Keratinocyte (primary cell): ENCODE results near the gene ZIC2.
A peak's percentile ranks its signal among the peaks of the same experiment; 100 is the strongest.

Source experiments
- EZH2 ChIP-seq: IDR thresholded peaks from one replicate; pipeline ENCODE4 v1.6.1; 2012; ENCODE audit warnings: inconsistent platforms, mild to moderate bottlenecking, low read length, moderate library complexity
- TF ChIP-seq, protein P1 (sequence below), 3 experiments: IDR thresholded peaks in 1 of 3; conservative IDR thresholded peaks in 1 of 3; optimal IDR thresholded peaks in 1 of 3; 2 replicates in 2 of 3; 3 replicates in 1 of 3; pipeline versions ENCODE3 to v1.5.1; 2011; ENCODE audit warnings: low read length in 3 of 3, mild to moderate bottlenecking in 3 of 3, moderate library complexity in 2 of 3, control low read depth in 1 of 3, inconsistent platforms in 1 of 3; ENCODE audit not compliant: insufficient read depth in 2 of 3; ENCODE audit errors: extremely low read depth in 1 of 3

- TF ChIP-seq, protein P1, sequence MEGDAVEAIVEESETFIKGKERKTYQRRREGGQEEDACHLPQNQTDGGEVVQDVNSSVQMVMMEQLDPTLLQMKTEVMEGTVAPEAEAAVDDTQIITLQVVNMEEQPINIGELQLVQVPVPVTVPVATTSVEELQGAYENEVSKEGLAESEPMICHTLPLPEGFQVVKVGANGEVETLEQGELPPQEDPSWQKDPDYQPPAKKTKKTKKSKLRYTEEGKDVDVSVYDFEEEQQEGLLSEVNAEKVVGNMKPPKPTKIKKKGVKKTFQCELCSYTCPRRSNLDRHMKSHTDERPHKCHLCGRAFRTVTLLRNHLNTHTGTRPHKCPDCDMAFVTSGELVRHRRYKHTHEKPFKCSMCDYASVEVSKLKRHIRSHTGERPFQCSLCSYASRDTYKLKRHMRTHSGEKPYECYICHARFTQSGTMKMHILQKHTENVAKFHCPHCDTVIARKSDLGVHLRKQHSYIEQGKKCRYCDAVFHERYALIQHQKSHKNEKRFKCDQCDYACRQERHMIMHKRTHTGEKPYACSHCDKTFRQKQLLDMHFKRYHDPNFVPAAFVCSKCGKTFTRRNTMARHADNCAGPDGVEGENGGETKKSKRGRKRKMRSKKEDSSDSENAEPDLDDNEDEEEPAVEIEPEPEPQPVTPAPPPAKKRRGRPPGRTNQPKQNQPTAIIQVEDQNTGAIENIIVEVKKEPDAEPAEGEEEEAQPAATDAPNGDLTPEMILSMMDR (optimal IDR thresholded peaks at IDR 0.05 in 1 of 3, IDR thresholded peaks at IDR 0.05 in 1 of 3, conservative IDR thresholded peaks at IDR 0.05 in 1 of 3; ENCODE audit: extremely low read depth in 1 of 3, insufficient read depth in 2 of 3, low read length in 3 of 3): no peak
- peak; percentile 28 for TF ChIP-seq EZH2
These were observed 7.1 kb downstream of the ZIC2 start for GRCh38 chr13:99988529-99989275.
